GM12872 (cell line): ENCODE results near the gene NFATC2.

Experiments used
- TF ChIP-seq, protein P1 (sequence below): IDR thresholded peaks from 3 replicates; pipeline ENCODE4 v1.5.1; 2011; ENCODE audit warnings: low read depth, mild to moderate bottlenecking, low read length, moderate library complexity; ENCODE audit not compliant: insufficient read depth

NFATC2 gene

DNA sequence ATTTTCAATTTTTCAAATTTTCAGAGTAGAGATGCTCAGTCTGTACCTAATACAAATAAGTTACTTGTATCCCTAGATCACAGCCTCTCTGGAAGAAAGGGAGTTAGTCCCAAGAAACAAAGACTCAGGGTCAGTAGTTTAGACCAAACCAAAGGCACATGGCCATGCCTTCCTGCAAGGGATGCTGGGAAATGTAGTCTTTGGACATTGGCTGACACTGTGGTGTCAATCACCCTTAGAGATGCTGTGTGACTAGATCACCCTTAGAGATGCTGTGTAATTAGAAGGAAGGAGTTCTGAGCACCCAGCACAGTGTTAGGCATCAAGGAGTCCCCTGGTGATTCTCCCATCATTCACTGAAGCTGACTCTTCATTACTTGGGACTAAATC is 202.1 kb downstream of the NFATC2 start:
- TF ChIP-seq, protein P1, sequence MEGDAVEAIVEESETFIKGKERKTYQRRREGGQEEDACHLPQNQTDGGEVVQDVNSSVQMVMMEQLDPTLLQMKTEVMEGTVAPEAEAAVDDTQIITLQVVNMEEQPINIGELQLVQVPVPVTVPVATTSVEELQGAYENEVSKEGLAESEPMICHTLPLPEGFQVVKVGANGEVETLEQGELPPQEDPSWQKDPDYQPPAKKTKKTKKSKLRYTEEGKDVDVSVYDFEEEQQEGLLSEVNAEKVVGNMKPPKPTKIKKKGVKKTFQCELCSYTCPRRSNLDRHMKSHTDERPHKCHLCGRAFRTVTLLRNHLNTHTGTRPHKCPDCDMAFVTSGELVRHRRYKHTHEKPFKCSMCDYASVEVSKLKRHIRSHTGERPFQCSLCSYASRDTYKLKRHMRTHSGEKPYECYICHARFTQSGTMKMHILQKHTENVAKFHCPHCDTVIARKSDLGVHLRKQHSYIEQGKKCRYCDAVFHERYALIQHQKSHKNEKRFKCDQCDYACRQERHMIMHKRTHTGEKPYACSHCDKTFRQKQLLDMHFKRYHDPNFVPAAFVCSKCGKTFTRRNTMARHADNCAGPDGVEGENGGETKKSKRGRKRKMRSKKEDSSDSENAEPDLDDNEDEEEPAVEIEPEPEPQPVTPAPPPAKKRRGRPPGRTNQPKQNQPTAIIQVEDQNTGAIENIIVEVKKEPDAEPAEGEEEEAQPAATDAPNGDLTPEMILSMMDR = no peak

DNA sequence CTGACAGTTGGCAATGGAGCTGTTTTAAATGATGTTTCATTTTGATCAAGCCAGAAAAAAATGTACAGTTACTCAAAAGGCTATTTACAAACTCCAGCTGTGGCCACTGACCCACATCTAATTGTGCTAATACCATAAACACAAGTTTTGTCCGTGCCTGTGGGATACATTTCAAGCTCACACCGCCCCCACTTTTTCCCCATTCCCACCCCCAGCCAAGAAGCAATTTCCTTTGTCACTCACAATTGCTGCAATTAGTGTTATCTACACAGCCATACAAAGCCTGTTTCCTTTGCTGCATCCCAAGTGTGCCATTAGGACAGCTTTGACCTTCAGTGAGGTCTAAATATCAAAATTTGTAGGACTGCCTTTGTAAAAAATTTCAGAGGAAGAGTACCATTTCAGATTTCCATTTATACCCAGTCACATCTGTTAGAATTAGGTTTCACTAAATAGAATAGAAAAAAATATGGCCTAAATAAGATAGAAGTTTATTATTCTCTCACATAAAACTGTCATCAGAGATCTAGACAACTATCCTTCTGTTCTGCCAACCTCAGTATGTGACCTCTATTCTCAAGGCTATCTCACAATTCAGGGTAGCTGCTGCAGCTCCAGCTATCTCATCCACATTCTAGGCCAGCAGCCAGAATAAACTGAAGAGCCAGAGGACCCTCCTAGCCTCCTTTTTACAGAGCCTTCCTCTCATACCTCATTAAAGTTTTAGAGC is 202.6 kb downstream of the NFATC2 start:
- TF ChIP-seq, protein P1 = no peak

- TF ChIP-seq, protein P1 = no peak
Measured at GRCh38 chr20:51338692-51339440, 203.7 kb downstream of the NFATC2 start.

GRCh38 chr20:51337126-51337805 is 205.3 kb downstream of the NFATC2 start:
- TF ChIP-seq, protein P1 = no peak
